Measurements from ENCODE around the gene S100B.

GRCh38 chr21:46604329-46604974, 430 bp downstream of the S100B start:
- TF ChIP-seq GABPA (IDR thresholded peaks at IDR 0.05 in 1 of 2, conservative IDR thresholded peaks at IDR 0.05 in 1 of 2) (no peak), CTCF (IDR thresholded peaks at IDR 0.05; ENCODE audit: low read depth, low read length, missing input control) (no peak), ATF3 (IDR thresholded peaks at IDR 0.05) (no peak), REST (IDR thresholded peaks at IDR 0.05) (no peak), TAF1 (conservative IDR thresholded peaks at IDR 0.05) (no peak), SP1 (IDR thresholded peaks at IDR 0.05) (no peak), JUND (IDR thresholded peaks at IDR 0.05) (no peak), YY1 (IDR thresholded peaks at IDR 0.05) (no peak), HNF4A (conservative IDR thresholded peaks at IDR 0.05) (no peak), MAX (IDR thresholded peaks at IDR 0.05) (no peak), EGR1 (IDR thresholded peaks at IDR 0.05; ENCODE audit: low read depth in 2 of 2) (no peak)
